GM06990 (cell line): ENCODE data around the gene ZC3H12A.

Source experiments
- DNase-seq: peaks from one replicate; pipeline ENCODE4 v3.0.0-alpha.2; 2011; ENCODE audit not compliant: insufficient read length; ENCODE audit errors: extremely low read depth
- H3K27me3 ChIP-seq: replicated peaks from 2 replicates; pipeline ENCODE4 v1.6.0; 2011; ENCODE audit warnings: low read length; ENCODE audit not compliant: control insufficient read depth, insufficient read depth
- H3K36me3 ChIP-seq: 2 replicates; pipeline ENCODE4 v1.5.1; 2011; ENCODE audit warnings: low read length; ENCODE audit not compliant: control insufficient read depth, insufficient read depth
- H3K4me3 ChIP-seq: replicated peaks from 2 replicates; pipeline ENCODE4 v1.5.1; 2011; ENCODE audit warnings: low read depth, mild to moderate bottlenecking, control low read depth, low read length
- TF ChIP-seq, protein P1 (sequence below): IDR thresholded peaks from 2 replicates; pipeline ENCODE4 v1.5.1; 2011; ENCODE audit warnings: low read length, control low read depth, mild to moderate bottlenecking, inconsistent platforms; ENCODE audit not compliant: insufficient read depth, poor library complexity, severe bottlenecking

The ZC3H12A gene

DNA sequence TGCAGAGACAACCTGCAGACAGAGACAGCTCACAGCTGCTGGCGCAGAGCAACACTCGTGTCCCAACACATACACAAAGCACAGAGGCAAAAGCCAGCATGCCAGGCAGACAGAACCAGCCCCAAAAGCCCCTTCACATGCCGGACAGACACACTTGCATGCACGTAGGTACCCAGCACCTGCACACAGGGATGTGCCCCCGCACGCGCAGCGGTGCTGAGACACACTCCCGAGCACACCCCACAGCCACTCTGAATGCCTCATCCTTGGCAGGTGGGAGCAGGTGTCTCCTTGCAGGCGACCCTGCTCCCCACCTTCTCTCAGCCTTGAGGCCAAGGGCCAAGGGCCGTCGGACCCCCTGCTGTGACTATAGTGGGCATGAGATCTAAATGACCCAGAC is 41.2 kb upstream of the ZC3H12A start:
- TF ChIP-seq, protein P1, sequence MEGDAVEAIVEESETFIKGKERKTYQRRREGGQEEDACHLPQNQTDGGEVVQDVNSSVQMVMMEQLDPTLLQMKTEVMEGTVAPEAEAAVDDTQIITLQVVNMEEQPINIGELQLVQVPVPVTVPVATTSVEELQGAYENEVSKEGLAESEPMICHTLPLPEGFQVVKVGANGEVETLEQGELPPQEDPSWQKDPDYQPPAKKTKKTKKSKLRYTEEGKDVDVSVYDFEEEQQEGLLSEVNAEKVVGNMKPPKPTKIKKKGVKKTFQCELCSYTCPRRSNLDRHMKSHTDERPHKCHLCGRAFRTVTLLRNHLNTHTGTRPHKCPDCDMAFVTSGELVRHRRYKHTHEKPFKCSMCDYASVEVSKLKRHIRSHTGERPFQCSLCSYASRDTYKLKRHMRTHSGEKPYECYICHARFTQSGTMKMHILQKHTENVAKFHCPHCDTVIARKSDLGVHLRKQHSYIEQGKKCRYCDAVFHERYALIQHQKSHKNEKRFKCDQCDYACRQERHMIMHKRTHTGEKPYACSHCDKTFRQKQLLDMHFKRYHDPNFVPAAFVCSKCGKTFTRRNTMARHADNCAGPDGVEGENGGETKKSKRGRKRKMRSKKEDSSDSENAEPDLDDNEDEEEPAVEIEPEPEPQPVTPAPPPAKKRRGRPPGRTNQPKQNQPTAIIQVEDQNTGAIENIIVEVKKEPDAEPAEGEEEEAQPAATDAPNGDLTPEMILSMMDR, result no peak
- no peak for DNase-seq
- H3K4me3 ChIP-seq, result no peak overlapping the region
- H3K27me3 ChIP-seq, result no peaks in the 10 kb centered on the region; the same call in 1 of the 2 replicates
- no peaks in the 10 kb centered on the region for H3K36me3 ChIP-seq

DNA sequence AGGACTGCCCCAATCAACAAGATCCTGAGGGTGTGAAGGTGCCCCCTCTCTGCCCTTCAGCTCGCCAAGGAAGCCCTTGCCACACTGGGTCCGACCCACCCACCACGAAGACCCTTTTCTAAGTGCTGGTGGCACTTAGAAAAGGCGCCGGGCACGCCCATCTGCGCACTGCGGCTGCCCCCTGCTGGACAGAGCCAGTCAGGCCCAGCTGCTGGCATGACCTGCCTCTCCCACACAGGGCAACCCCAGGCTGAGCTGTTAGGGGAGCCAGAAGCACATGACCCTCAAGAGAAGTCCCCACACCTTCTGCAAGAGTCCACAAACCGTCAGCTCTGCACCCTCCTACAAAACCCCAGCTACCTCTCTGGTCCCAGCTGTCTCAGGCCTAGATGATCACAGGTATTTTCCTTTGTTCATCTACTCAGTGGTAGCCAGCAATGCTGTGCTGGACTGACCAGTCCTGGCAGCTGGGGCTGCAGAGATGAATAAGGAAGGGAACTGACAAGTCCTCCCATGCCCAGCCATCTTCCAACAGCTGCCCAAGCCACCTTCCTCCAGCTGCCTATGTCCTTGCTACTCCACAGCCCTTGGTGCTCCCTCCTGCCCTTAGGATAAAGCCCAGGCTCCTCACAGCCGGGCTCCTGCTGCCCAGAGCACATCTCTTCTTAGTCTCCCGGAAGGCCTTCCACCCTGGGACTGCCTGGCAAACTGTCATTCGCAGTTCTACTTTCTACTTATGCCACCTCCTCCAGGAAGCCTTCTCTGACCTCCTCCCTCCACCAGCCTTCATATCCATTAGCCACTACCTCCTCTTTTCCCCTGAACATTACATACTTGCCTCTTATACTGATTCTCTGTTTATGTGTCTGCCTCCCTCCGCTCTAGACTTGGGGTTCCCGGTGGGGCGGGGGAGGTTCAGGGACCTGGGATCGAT is 39.8 kb upstream of the ZC3H12A start:
- H3K4me3 ChIP-seq, result no peak overlapping the region
- no peaks in the 10 kb centered on the region for H3K36me3 ChIP-seq
- peak; percentile 55 for DNase-seq
- TF ChIP-seq, protein P1, result peak; percentile 96
- H3K27me3 ChIP-seq, result no peaks in the 10 kb centered on the region; the same call in 1 of the 2 replicates

DNA sequence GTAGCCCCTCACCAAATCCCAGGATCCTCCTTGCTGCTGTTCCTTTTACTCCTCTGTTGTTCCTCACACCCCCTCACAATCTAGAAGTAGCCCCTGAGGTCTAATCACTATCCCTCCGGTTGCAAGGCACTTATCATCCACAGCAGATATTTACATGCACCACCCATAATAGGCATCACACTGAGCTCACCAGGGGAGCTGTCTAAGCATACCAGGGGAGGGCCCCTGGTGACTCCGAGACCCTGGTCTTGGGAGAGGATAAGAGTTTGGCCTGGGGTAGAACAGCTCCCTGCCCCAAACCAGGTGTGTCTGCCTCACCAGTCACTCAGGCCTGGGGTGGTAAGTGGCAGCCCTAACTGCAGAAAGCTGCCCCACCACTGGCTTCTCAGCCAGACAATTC is 37.3 kb upstream of the ZC3H12A start:
- no peaks in the 10 kb centered on the region; the same call in 1 of the 2 replicates for H3K27me3 ChIP-seq
- H3K36me3 ChIP-seq, result no peaks in the 10 kb centered on the region
- no peak for DNase-seq
- TF ChIP-seq, protein P1, result no peak
- no peak overlapping the region for H3K4me3 ChIP-seq

DNA sequence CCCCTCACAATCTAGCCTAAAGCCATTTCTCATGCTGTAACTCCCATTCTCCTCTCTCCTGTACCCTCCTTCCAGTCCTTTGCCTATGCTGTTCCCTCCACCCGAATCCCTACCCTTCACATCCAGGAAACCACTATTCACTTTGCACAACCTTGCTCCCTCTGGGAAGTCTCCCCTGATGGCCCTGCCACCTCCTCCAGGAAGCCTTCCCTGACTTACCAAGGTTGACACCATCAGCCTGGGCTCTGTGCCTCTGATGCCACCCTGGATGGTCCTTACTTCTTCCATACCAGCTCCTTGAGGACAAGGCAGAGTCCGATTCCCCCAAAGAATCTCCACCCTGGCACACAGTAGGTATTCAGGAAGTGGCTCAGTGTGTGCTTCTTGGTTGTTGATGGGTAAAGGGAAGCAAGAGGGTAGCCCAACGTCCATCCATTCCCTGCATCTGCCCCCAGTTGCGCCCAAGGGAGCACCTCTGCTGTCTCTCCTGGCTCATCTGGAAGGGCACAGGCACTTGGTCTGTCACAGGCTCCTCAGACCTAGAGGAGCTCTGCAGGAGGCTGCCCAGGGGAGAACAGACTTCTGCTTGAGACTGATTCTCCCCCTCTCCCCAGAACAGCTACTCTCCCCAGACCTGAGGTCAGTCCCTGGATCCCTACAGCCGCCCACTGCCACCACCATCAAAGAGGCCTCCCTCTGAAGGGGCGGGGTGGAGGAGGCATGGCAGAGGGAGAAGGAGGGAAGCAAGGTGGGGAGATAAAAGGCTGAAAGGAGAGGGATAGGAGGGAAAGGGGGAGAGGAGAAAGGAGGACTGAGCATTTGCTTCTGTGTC is 36.1 kb upstream of the ZC3H12A start:
- Histone ChIP-seq H3K27me3 (no peaks in the 10 kb centered on the region; the same call in 1 of the 2 replicates), H3K4me3 (no peak overlapping the region), H3K36me3 (no peaks in the 10 kb centered on the region)
- TF ChIP-seq, protein P1, result no peak
- DNase-seq, result no peak

DNA sequence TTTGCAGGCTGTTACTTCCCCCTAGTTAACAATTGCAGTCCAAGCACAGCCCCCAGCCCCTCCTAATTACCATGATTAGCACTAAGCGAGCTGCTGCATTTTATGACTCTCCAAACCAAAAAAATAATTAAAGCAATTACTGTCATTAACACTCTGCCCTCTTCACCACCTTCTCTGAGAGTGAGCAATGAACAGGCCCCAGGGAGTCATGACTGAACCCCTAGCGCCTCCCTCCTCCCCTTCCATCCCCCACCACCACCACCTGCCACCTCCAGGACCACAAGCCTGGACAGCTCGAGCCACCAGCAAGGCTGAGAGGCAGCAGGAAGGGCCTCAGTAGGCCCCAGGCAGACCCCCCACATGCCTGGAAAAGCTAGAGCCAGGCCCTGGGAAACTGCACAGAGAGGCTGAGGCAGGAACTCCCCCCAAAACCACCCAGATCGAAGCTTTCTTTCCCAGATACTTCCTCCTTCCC is 35.5 kb upstream of the ZC3H12A start:
- no peaks in the 10 kb centered on the region for H3K36me3 ChIP-seq
- H3K4me3 ChIP-seq, result no peak overlapping the region
- H3K27me3 ChIP-seq, result no peaks in the 10 kb centered on the region
- TF ChIP-seq, protein P1, result no peak
- DNase-seq, result no peak
